Mammary epithelial cell (primary cell): ENCODE data around the gene TYSND1.

Experiments used
- EZH2 ChIP-seq: IDR thresholded peaks from 2 replicates; pipeline ENCODE4 v1.6.1; 2012; ENCODE audit warnings: low read length, inconsistent platforms, borderline replicate concordance
- TF ChIP-seq, protein P1 (sequence below), 2 donors: IDR thresholded peaks in 1 of 2; conservative IDR thresholded peaks in 1 of 2; 2 replicates each; pipeline ENCODE4 v1.5.1; 2011 to 2012; ENCODE audit warnings: inconsistent platforms in 2 of 2, low read length in 2 of 2, mild to moderate bottlenecking in 2 of 2, control low read depth in 1 of 2, low read depth in 1 of 2; ENCODE audit not compliant: insufficient read depth in 1 of 2; ENCODE audit errors: extremely low read depth in 1 of 2

DNA sequence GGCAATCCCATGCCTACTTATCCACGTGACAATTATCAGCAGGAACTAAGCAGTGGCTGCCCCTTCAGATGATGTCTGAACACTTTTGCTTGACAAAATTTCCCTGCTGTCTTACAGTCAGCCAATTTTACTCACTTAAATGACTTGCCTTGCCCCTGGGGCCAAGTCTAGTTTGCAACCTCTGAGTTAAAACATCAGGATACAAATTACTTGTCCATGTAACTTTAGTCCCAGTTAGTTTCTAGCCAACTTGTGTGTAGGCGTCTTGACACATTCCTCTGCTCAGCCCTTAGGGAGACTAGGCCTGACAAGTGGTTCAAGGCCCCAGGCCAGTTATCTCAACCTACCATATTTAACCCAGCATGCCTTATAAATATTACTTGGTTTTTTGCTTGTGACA is 11.6 kb upstream of the TYSND1 start:
- TF ChIP-seq, protein P1, sequence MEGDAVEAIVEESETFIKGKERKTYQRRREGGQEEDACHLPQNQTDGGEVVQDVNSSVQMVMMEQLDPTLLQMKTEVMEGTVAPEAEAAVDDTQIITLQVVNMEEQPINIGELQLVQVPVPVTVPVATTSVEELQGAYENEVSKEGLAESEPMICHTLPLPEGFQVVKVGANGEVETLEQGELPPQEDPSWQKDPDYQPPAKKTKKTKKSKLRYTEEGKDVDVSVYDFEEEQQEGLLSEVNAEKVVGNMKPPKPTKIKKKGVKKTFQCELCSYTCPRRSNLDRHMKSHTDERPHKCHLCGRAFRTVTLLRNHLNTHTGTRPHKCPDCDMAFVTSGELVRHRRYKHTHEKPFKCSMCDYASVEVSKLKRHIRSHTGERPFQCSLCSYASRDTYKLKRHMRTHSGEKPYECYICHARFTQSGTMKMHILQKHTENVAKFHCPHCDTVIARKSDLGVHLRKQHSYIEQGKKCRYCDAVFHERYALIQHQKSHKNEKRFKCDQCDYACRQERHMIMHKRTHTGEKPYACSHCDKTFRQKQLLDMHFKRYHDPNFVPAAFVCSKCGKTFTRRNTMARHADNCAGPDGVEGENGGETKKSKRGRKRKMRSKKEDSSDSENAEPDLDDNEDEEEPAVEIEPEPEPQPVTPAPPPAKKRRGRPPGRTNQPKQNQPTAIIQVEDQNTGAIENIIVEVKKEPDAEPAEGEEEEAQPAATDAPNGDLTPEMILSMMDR (conservative IDR thresholded peaks at IDR 0.05 in 1 of 2, IDR thresholded peaks at IDR 0.05 in 1 of 2; ENCODE audit: extremely low read depth in 1 of 2, insufficient read depth in 1 of 2, low read depth in 1 of 2, low read length in 2 of 2), result no peak
- TF ChIP-seq EZH2, result no peak
